Panc1 (cell line): Measurements from ENCODE around the gene KCNAB2. TPM values are rescaled to one million over a fixed set of nuclear protein-coding genes. Genes with fewer than 3 reads are reported as not detected.

ENCODE experiments used
- ATAC-seq: fragments of 200-7000 bp; cut with Tn5 transposase; 2 replicates; pipeline ENCODE4 v1.9.1; 2020; ENCODE audit warnings: mild to moderate bottlenecking, moderate library complexity
- BruUV-seq: library from RNA; stranded (reverse); fragments of 400-500 nt; replicated peaks from 2 replicates; lab custom pipeline; 2021; lab: Mats Ljungman, UMichigan
- CTCF ChIA-PET: fragments of 300-600 bp; sonication (Branson Sonifier 250); formaldehyde crosslinking; loops from one replicate; lab custom pipeline; 2022; ENCODE audit warnings: antibody characterized with exemption; lab: Charles Lee
- POLR2A ChIA-PET: fragments of 300-600 bp; sonication (Branson Sonifier 250); formaldehyde crosslinking; loops from one replicate; lab custom pipeline; 2022; ENCODE audit warnings: antibody characterized with exemption; lab: Charles Lee
- DNase-seq: peaks from one replicate; pipeline ENCODE4 v3.0.0-alpha.2; 2010; ENCODE audit warnings: low read depth, low spot score
- H3K27ac ChIP-seq: 2 replicates; pipeline ENCODE4 v1.5.1; 2011; ENCODE audit warnings: mild to moderate bottlenecking, low read length, inconsistent platforms
- H3K27me3 ChIP-seq: fragments of 200-500 bp; sonication (Bioruptor generic); 2 replicates; pipeline ENCODE4 v1.6.0; 2014; ENCODE audit warnings: low read length, inconsistent platforms; ENCODE audit not compliant: control insufficient read depth, insufficient read depth
- H3K36me3 ChIP-seq: fragments of 200-500 bp; sonication (Bioruptor generic); 2 replicates; pipeline ENCODE4 v1.5.1; 2014; ENCODE audit warnings: inconsistent platforms, mild to moderate bottlenecking, low read length, moderate library complexity; ENCODE audit not compliant: control insufficient read depth, insufficient read depth
- H3K4me1 ChIP-seq: 2 replicates; pipeline ENCODE4 v1.5.1; 2011; ENCODE audit warnings: inconsistent platforms, mild to moderate bottlenecking, low read length, moderate library complexity; ENCODE audit not compliant: control insufficient read depth, insufficient read depth
- H3K4me3 ChIP-seq, 2 experiments: 2 replicates each; pipeline ENCODE4 v1.5.1; 2011 to 2012; ENCODE audit warnings: low read depth in 2 of 2, low read length in 2 of 2, mild to moderate bottlenecking in 2 of 2, inconsistent platforms in 1 of 2, moderate library complexity in 1 of 2
- H3K9me3 ChIP-seq: fragments of 200-500 bp; sonication (Bioruptor generic); 2 replicates; pipeline ENCODE4 v1.5.1; 2014; ENCODE audit warnings: low read depth, mild to moderate bottlenecking, inconsistent platforms, low read length, moderate library complexity; ENCODE audit not compliant: control insufficient read depth, insufficient read depth
- CTCF ChIP-seq: fragments of 450-650 bp; IDR thresholded peaks from 2 replicates; pipeline ENCODE4 v1.5.1; 2017; ENCODE audit warnings: mild to moderate bottlenecking
- POLR2AphosphoS5 ChIP-seq: IDR thresholded peaks from 2 replicates; pipeline ENCODE4 v1.6.1; 2012; ENCODE audit warnings: mild to moderate bottlenecking, low read depth, low read length, moderate library complexity
- REST ChIP-seq, 2 experiments: IDR thresholded peaks; 2 replicates each; pipeline ENCODE4 v1.6.1; 2011 to 2012; ENCODE audit warnings: low read depth in 2 of 2, control low read depth in 1 of 2, low read length in 1 of 2, mild to moderate bottlenecking in 1 of 2, moderate library complexity in 1 of 2; ENCODE audit not compliant: insufficient read depth in 1 of 2
- SIN3A ChIP-seq: IDR thresholded peaks from 2 replicates; pipeline ENCODE4 v1.6.1; 2012; ENCODE audit warnings: low read depth, mild to moderate bottlenecking, low read length, moderate library complexity, borderline replicate concordance; ENCODE audit not compliant: insufficient read depth
- TCF7L2 ChIP-seq: IDR thresholded peaks from 2 replicates; pipeline ENCODE4 v1.6.1; 2011; ENCODE audit warnings: mild to moderate bottlenecking, low read depth, low read length, inconsistent platforms
- in situ Hi-C: cut with HindIII; loops from 2 replicates; pipeline ENCODE4 v1.10.0; 2016; ENCODE audit warnings: low sequenced_read_pairs, low pct_unique_long_range_greater_than_20kb
- intact Hi-C: fragments of 100-400 bp; cut with micrococcal nuclease; formaldehyde crosslinking; loops from one replicate; pipeline ENCODE4 v1.10.0; 2022; ENCODE audit not compliant: unreplicated experiment
- total RNA-seq: library from RNA; stranded (reverse); gene quantifications from one replicate; pipeline ENCODE4 v1.2.1, GENCODE V29; 2021; ENCODE audit not compliant: unreplicated experiment

The KCNAB2 gene
- total RNA-seq, 1 experiment from 2014 or later, result 27.6 TPM

- intact Hi-C loops, result no loop called here
- in situ Hi-C loops, result no loop called here
- Histone ChIP-seq H3K4me1 (no peaks in the 10 kb centered on the region), H3K9me3 (no peaks in the 10 kb centered on the region), H3K4me3 (no peak overlapping the region), H3K27me3 (no peaks in the 10 kb centered on the region), H3K36me3 (0 out of 2 replicates have a peak, but pooled peaks cover 4% of the 10 kb centered on the region), H3K27ac (no peak overlapping the region)
- ChIA-PET POLR2A (no interaction called here), CTCF (no interaction called here)
- ATAC-seq (no peak), DNase-seq (no peak)
- no TSS peak for BruUV-seq
- TF ChIP-seq POLR2AphosphoS5 (no peak), SIN3A (no peak), TCF7L2 (no peak), CTCF (no peak), REST (IDR thresholded peaks at IDR 0.05; ENCODE audit: insufficient read depth in 1 of 2, low read depth in 2 of 2, low read length in 1 of 2) (no peak)
Measured at GRCh38 chr1:6144647-6145395, 99.1 kb downstream of the KCNAB2 start.

GRCh38 chr1:6145396-6145750, 99.7 kb downstream of the KCNAB2 start:
- ATAC-seq, result no peak
- no peaks in the 10 kb centered on the region for H3K9me3 ChIP-seq
- H3K4me3 ChIP-seq, result no peak overlapping the region
- 0 out of 2 replicates have a peak, but pooled peaks cover 4% of the 10 kb centered on the region for H3K36me3 ChIP-seq
- no peak for TF ChIP-seq REST (IDR thresholded peaks at IDR 0.05; ENCODE audit: insufficient read depth in 1 of 2, low read depth in 2 of 2, low read length in 1 of 2)
- CTCF ChIA-PET, result no interaction called here
- DNase-seq, result no peak
- H3K27me3 ChIP-seq, result no peaks in the 10 kb centered on the region
- no peak overlapping the region for H3K27ac ChIP-seq
- intact Hi-C loops (no loop called here), in situ Hi-C loops (no loop called here)
- H3K4me1 ChIP-seq, result no peaks in the 10 kb centered on the region
- POLR2A ChIA-PET, result interaction anchor here (0.6 kb wide), 1 partner anchor 350 kb away, joined by 7 read pairs; no protein-coding TSS in a partner anchor
- no TSS peak for BruUV-seq
